HEK293 (cell line): ENCODE measurements around the gene DNAJC30.

ENCODE experiments used
- CTCF ChIP-seq: fragments of 450-650 bp; formaldehyde crosslinking; IDR thresholded peaks from 2 replicates; pipeline ENCODE4 v1.5.1; 2016; ENCODE audit warnings: missing biosample characterization, missing genetic modification characterization
- FEZF1 ChIP-seq: fragments of 450-650 bp; formaldehyde crosslinking; IDR thresholded peaks from 2 replicates; pipeline ENCODE4 v1.5.1; 2016; ENCODE audit warnings: missing biosample characterization, missing genetic modification characterization
- ZNF24 ChIP-seq: fragments of 450-650 bp; formaldehyde crosslinking; IDR thresholded peaks from 2 replicates; pipeline ENCODE4 v1.5.1; 2016; ENCODE audit warnings: missing biosample characterization, missing genetic modification characterization
- ZNF302 ChIP-seq: fragments of 450-650 bp; formaldehyde crosslinking; IDR thresholded peaks from 2 replicates; pipeline ENCODE4 v1.5.1; 2016; ENCODE audit warnings: missing biosample characterization, missing genetic modification characterization, low read depth
- ZNF335 ChIP-seq: fragments of 450-650 bp; formaldehyde crosslinking; conservative IDR thresholded peaks from 2 replicates; pipeline ENCODE4 v1.5.1; 2016; ENCODE audit warnings: missing biosample characterization, missing genetic modification characterization
- ZNF776 ChIP-seq: fragments of 450-650 bp; formaldehyde crosslinking; IDR thresholded peaks from 2 replicates; pipeline ENCODE4 v1.5.0; 2017; ENCODE audit warnings: missing biosample characterization, missing genetic modification characterization, borderline replicate concordance
- ZNF830 ChIP-seq: fragments of 450-650 bp; IDR thresholded peaks from 2 replicates; pipeline ENCODE4 v1.5.0; 2018; ENCODE audit warnings: missing biosample characterization, missing genetic modification characterization, low read depth, mild to moderate bottlenecking, moderate library complexity
- TF ChIP-seq, protein P1 (sequence below): fragments of 450-650 bp; formaldehyde crosslinking; IDR thresholded peaks from 2 replicates; pipeline ENCODE4 v1.5.1; 2016; ENCODE audit warnings: missing biosample characterization, missing genetic modification characterization

DNA sequence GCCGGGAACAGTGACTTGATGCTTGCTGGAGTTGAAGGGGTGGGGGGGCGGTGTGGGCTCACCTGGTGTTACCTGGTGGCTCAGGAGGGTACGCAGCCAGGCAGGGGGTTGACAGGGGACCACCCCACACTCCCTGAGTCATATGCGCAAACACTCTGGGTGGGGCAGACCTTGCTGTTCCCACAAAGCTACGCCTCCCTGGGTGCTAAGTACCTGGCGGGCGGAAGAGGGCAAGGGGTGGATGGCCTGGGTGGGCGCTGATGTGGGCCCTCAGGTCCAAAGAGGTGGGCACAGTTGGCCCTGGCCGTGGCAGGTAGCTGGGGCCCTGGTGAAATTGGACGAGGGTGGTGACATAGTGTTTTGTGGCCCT lies 22.3 kb upstream of the DNAJC30 start:
- TF ChIP-seq, protein P1, sequence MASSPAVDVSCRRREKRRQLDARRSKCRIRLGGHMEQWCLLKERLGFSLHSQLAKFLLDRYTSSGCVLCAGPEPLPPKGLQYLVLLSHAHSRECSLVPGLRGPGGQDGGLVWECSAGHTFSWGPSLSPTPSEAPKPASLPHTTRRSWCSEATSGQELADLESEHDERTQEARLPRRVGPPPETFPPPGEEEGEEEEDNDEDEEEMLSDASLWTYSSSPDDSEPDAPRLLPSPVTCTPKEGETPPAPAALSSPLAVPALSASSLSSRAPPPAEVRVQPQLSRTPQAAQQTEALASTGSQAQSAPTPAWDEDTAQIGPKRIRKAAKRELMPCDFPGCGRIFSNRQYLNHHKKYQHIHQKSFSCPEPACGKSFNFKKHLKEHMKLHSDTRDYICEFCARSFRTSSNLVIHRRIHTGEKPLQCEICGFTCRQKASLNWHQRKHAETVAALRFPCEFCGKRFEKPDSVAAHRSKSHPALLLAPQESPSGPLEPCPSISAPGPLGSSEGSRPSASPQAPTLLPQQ (tag by site-specific recombination), result no peak
- TF ChIP-seq ZNF302 (tag by site-specific recombination), result no peak
- TF ChIP-seq ZNF335, result no peak
- no peak for TF ChIP-seq FEZF1 (tag by site-specific recombination)
- no peak for TF ChIP-seq ZNF776
- no peak for TF ChIP-seq ZNF24 (tag by site-specific recombination)
- TF ChIP-seq ZNF830 (tag by site-specific recombination), result no peak
- no peak for TF ChIP-seq CTCF (tag by site-specific recombination)
